Gastroesophageal sphincter (tissue), 4 donors: ENCODE measurements around the gene PVALB. TPM values are rescaled to one million over a fixed set of nuclear protein-coding genes. Genes with fewer than 3 reads are reported as not detected.

Experiments used
- ATAC-seq: fragments of 150-250 bp; one replicate; pipeline ENCODE4 v1.9.1; 2016; ENCODE audit warnings: mild to moderate bottlenecking, moderate library complexity
- H3K27ac ChIP-seq, 4 donors: fragments of 200-600 bp; sonication (generic) in 3 of 4; 1 replicate in 3 of 4; 2 replicates in 1 of 4; pipeline ENCODE4 v1.5.1; 2016 to 2019
- H3K27me3 ChIP-seq: fragments of 200-600 bp; sonication (generic); one replicate; pipeline ENCODE4 v1.5.1; 2019
- H3K36me3 ChIP-seq, 2 donors: fragments of 200-600 bp; sonication (generic); one replicate each; pipeline ENCODE4 v1.5.1; 2019; ENCODE audit warnings: control low read depth in 1 of 2
- H3K4me1 ChIP-seq, 3 donors: fragments of 200-600 bp; sonication (generic); 1 replicate in 2 of 3; 2 replicates in 1 of 3; pipeline ENCODE4 v1.5.1; 2016 to 2019; ENCODE audit warnings: control low read depth in 2 of 3
- H3K4me3 ChIP-seq, 2 donors: fragments of 200-600 bp; sonication (generic); one replicate each; pipeline ENCODE4 v1.5.1; 2019; ENCODE audit warnings: mild to moderate bottlenecking in 1 of 2, moderate library complexity in 1 of 2
- H3K9me3 ChIP-seq, 3 donors: fragments of 200-600 bp; sonication (generic); one replicate each; pipeline ENCODE4 v1.5.1; 2017 to 2019; ENCODE audit warnings: control low read depth in 2 of 3
- CTCF ChIP-seq, 4 experiments: fragments of 200-600 bp in 2 of 4; fragments of 450-650 bp in 2 of 4; sonication (generic) in 1 of 4; IDR thresholded peaks; one replicate each; pipeline ENCODE4 v1.5.1; 2017 to 2019; ENCODE audit warnings: antibody characterized with exemption in 4 of 4, mild to moderate bottlenecking in 2 of 4, moderate library complexity in 2 of 4
- EP300 ChIP-seq: sonication (generic); formaldehyde crosslinking; IDR thresholded peaks from one replicate; pipeline ENCODE4 v1.6.1; 2017; ENCODE audit warnings: antibody characterized with exemption, mild to moderate bottlenecking
- POLR2A ChIP-seq, 2 donors: fragments of 450-650 bp; IDR thresholded peaks; one replicate each; pipeline ENCODE4 v1.6.1; 2017; ENCODE audit warnings: antibody characterized with exemption in 2 of 2, mild to moderate bottlenecking in 2 of 2, moderate library complexity in 1 of 2
- POLR2AphosphoS5 ChIP-seq: sonication (generic); formaldehyde crosslinking; IDR thresholded peaks from one replicate; pipeline ENCODE4 v1.6.1; 2017; ENCODE audit warnings: antibody characterized with exemption
- WGBS, 2 donors: methylation state at CpG; one replicate each; pipeline ENCODE4 v1.1.5; 2018; ENCODE audit warnings: low coverage in 1 of 2; 5-methylcytosine and 5-hydroxymethylcytosine counted together
- total RNA-seq, 4 donors: library from RNA; depleted of rRNA; stranded (reverse); fragments of >200 nt; gene quantifications; one replicate each; pipeline ENCODE4 v1.1.0, GENCODE V29; 2016

The PVALB gene
- total RNA-seq, 4 donors from 2014 or later = not detected

- Histone ChIP-seq H3K9me3 (no peaks in the 10 kb centered on the region), H3K36me3 (no peaks in the 10 kb centered on the region), H3K27ac (no peak overlapping the region), H3K27me3 (peaks cover 60% of the 10 kb centered on the region), H3K4me1 (no peaks in the 10 kb centered on the region), H3K4me3 (no peak overlapping the region)
- no peak for TF ChIP-seq POLR2A (IDR thresholded peaks at IDR 0.05)
- no peak for TF ChIP-seq EP300
- no peak for TF ChIP-seq CTCF (IDR thresholded peaks at IDR 0.05)
- TF ChIP-seq POLR2AphosphoS5 = no peak
- ATAC-seq = no peak
- WGBS, 2 donors = 60 to 74% methylated on average over 1 to 8 of the region's 17 CpGs
Observed at GRCh38 chr22:36823186-36823839, 6.5 kb upstream of the PVALB start.

GRCh38 chr22:36822581-36822980, 5.7 kb upstream of the PVALB start:
- TF ChIP-seq POLR2AphosphoS5 (no peak), EP300 (no peak), POLR2A (IDR thresholded peaks at IDR 0.05) (no peak), CTCF (IDR thresholded peaks at IDR 0.05) (no peak)
- no peak for ATAC-seq
- no peaks in the 10 kb centered on the region for H3K9me3 ChIP-seq
- no peaks in the 10 kb centered on the region for H3K36me3 ChIP-seq
- no peak overlapping the region for H3K4me3 ChIP-seq
- 86% methylated on average over 2 of the region's 6 CpGs; no CpG with 5 or more reads in 1 of the 2 donors for WGBS, 2 donors
- no peak overlapping the region for H3K27ac ChIP-seq
- no peaks in the 10 kb centered on the region for H3K4me1 ChIP-seq
- peaks cover 68% of the 10 kb centered on the region for H3K27me3 ChIP-seq

- ATAC-seq = no peak
- TF ChIP-seq POLR2AphosphoS5 = no peak
- TF ChIP-seq CTCF (IDR thresholded peaks at IDR 0.05) = no peak
- TF ChIP-seq POLR2A (IDR thresholded peaks at IDR 0.05) = no peak
- TF ChIP-seq EP300 = no peak
- WGBS, 2 donors = 0% methylated on average over 1 of the region's 9 CpGs; no CpG with 5 or more reads in 1 of the 2 donors
Observed at GRCh38 chr22:36819112-36819511, 2.3 kb upstream of the PVALB start.

GRCh38 chr22:36818010-36818642, 1.3 kb upstream of the PVALB start:
- WGBS, 2 donors = 85% methylated on average over 4 of the region's 6 CpGs; no CpG with 5 or more reads in 1 of the 2 donors

More at GRCh38 chr22:36819112-36819511, 2.3 kb upstream of the PVALB start:
- Histone ChIP-seq H3K4me3 (no peak overlapping the region), H3K36me3 (no peaks in the 10 kb centered on the region), H3K4me1 (peaks cover 0 to 16% (median 12%) of the 10 kb centered on the region in 3 donors), H3K27ac (no peak overlapping the region), H3K27me3 (peaks cover 100% of the 10 kb centered on the region), H3K9me3 (no peaks in the 10 kb centered on the region)

More at GRCh38 chr22:36818010-36818642, 1.3 kb upstream of the PVALB start:
- Histone ChIP-seq H3K4me1 (peaks cover 0 to 16% (median 12%) of the 10 kb centered on the region in 3 donors), H3K9me3 (no peaks in the 10 kb centered on the region), H3K27me3 (peaks cover 100% of the 10 kb centered on the region), H3K4me3 (no peak overlapping the region), H3K27ac (no peak overlapping the region), H3K36me3 (no peaks in the 10 kb centered on the region)
- ATAC-seq = no peak
- no peak for TF ChIP-seq POLR2AphosphoS5
- TF ChIP-seq CTCF (IDR thresholded peaks at IDR 0.05) = no peak
- no peak for TF ChIP-seq POLR2A (IDR thresholded peaks at IDR 0.05)
- TF ChIP-seq EP300 = no peak
